SK-N-MC (cell line): ENCODE data around the gene INTS6.

Experiments used
- EZH2 ChIP-seq: fragments of 200-600 bp; sonication (generic); IDR thresholded peaks from one replicate; pipeline ENCODE4 v1.6.1; 2017; ENCODE audit warnings: antibody characterized with exemption
- FOXP2 ChIP-seq: optimal IDR thresholded peaks from 2 replicates; pipeline ENCODE3; 2011; ENCODE audit warnings: mild to moderate bottlenecking, moderate library complexity; ENCODE audit not compliant: insufficient read depth; ENCODE audit errors: extremely low read length, control extremely low read depth
- POLR2AphosphoS5 ChIP-seq: IDR thresholded peaks from 2 replicates; pipeline ENCODE4 v1.6.1; 2012; ENCODE audit warnings: mild to moderate bottlenecking, low read depth, low read length, borderline replicate concordance

GRCh38 chr13:51311957-51312520, 140.8 kb downstream of the INTS6 start:
- TF ChIP-seq POLR2AphosphoS5 = no peak
- no peak for TF ChIP-seq EZH2
- no peak for TF ChIP-seq FOXP2
